ENCODE results near the gene CPE. TPM values are rescaled to one million over a fixed set of nuclear protein-coding genes. Genes with fewer than 3 reads are reported as not detected.

CPE gene
- total and polyA plus RNA-seq, 8 donors: 22.9 to 547 (median 104) TPM

DNA sequence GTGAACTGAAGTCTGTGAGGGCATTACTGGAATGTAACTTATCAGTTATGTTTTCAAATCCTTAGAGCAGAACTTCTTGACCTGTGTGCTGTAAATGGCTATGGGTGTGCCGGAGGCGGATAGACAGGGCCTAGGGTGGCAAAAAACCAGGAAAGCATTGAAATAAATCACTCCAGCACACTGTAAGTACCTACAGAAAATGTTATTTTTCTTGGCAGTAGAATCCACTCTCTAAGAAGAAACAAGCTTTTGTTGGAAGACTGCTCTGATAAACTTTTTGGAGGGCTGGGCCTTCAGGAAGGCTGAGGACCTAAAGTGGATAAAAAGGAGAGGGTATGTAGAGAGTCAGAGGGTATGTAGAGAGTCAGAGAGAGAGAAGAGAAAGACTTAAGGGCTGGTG is 14.9 kb downstream of the CPE start:
- H3K36me3 ChIP-seq: no peaks in the 10 kb centered on the region
- TF ChIP-seq, protein P1, sequence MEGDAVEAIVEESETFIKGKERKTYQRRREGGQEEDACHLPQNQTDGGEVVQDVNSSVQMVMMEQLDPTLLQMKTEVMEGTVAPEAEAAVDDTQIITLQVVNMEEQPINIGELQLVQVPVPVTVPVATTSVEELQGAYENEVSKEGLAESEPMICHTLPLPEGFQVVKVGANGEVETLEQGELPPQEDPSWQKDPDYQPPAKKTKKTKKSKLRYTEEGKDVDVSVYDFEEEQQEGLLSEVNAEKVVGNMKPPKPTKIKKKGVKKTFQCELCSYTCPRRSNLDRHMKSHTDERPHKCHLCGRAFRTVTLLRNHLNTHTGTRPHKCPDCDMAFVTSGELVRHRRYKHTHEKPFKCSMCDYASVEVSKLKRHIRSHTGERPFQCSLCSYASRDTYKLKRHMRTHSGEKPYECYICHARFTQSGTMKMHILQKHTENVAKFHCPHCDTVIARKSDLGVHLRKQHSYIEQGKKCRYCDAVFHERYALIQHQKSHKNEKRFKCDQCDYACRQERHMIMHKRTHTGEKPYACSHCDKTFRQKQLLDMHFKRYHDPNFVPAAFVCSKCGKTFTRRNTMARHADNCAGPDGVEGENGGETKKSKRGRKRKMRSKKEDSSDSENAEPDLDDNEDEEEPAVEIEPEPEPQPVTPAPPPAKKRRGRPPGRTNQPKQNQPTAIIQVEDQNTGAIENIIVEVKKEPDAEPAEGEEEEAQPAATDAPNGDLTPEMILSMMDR (IDR thresholded peaks at IDR 0.05): no peak
- no peaks in the 10 kb centered on the region for H3K27me3 ChIP-seq
- no peak for DNase-seq
- H3K9me3 ChIP-seq: no peaks in the 10 kb centered on the region
- no peaks in the 10 kb centered on the region for H3K4me1 ChIP-seq
- WGBS, 2 donors: 77 to 96% methylated on average over 2 of the region's 2 CpGs
- FAIRE-seq: no peak
- no peak overlapping the region for H3K27ac ChIP-seq
- no peak for ATAC-seq
- H3K4me3 ChIP-seq: no peak overlapping the region
- intact Hi-C loops (cut with DNase I): no loop called here

DNA sequence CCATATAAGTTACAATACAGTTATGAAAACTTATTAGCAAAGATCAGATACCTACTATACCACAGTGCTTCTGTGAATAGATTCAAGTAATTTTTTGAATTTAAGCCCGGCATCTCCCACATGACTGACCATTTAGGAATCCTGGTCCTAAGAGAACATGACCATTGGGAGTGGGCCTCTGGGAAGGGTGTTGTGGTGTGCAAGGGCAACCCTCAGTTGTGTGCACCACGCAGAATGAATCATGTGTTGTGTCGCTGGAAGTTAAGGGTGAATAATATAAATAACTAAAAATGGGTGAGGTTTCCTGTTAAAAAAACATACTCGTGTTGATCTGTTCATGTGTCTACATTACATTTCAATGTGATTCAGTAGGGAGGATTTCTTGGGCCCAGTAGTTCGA is 15.5 kb downstream of the CPE start:
- Histone ChIP-seq H3K4me3 (no peak overlapping the region), H3K36me3 (no peaks in the 10 kb centered on the region), H3K4me1 (no peaks in the 10 kb centered on the region), H3K9me3 (no peaks in the 10 kb centered on the region), H3K27me3 (no peaks in the 10 kb centered on the region), H3K27ac (no peak overlapping the region)
- DNase-seq: no peak
- FAIRE-seq: no peak
- no peak for ATAC-seq
- WGBS, 2 donors: 86 to 88% methylated on average over 5 of the region's 5 CpGs
- intact Hi-C loops (cut with DNase I): no loop called here
- TF ChIP-seq, protein P1 (IDR thresholded peaks at IDR 0.05): no peak

DNA sequence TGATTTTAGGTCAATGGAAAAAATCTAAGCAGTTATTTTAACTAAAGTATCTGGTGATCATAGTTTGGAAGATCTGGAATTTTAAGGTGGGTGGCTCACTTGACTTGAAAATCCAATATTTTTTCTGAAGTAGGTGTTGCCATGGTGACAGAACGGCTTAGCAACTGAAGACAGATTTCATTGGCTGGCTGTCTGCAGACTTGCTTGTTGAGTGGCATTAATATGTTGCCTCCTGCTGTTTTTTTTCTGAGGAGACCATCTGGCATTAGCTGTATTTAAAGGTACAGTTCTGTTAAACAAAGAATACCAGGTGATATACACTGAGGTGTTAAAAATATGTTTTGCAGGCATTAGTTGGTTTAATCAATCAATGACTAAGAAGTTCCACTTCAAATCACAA is 19.8 kb downstream of the CPE start:
- Histone ChIP-seq H3K27me3 (no peaks in the 10 kb centered on the region), H3K36me3 (no peaks in the 10 kb centered on the region), H3K4me1 (no peaks in the 10 kb centered on the region), H3K4me3 (no peak overlapping the region), H3K27ac (no peak overlapping the region), H3K9me3 (no peaks in the 10 kb centered on the region)
- ATAC-seq (peak in 3 of 4 donors; percentile 32 to 83 (median 70)), FAIRE-seq (no peak), DNase-seq (peak in 1 of 6 donors; percentile 18)
- WGBS, 2 donors: 7 to 8% methylated on average over 1 of the region's 1 CpG
- TF ChIP-seq, protein P1 (IDR thresholded peaks at IDR 0.05): no peak
- intact Hi-C loops (cut with DNase I): no loop called here

DNA sequence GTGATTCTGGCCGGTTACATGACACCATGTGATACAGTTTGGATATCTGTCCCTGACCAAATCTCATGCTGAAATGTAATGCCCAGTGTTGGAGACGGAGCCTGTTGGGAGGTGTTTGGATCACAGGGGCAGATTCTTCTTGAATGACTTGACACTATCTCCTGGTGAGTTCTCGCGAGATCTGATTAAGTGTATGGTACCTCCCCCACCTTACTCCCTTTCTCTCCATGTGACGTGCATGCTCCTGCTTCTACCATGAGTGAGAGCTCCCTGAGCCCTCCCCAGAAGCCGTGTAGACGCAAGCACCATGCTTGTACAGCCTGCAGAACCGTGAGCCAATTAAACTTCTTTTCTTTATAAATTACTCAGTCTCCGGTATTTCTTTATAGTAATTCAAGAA is 23.6 kb downstream of the CPE start:
- H3K9me3 ChIP-seq: no peaks in the 10 kb centered on the region
- H3K27me3 ChIP-seq: no peaks in the 10 kb centered on the region
- no peak overlapping the region for H3K27ac ChIP-seq
- DNase-seq: no peak
- no peak overlapping the region for H3K4me3 ChIP-seq
- intact Hi-C loops (cut with DNase I): no loop called here
- FAIRE-seq: no peak
- H3K36me3 ChIP-seq: no peaks in the 10 kb centered on the region
- no peak for ATAC-seq
- no peaks in the 10 kb centered on the region for H3K4me1 ChIP-seq
- 86 to 92% methylated on average over 9 of the region's 9 CpGs for WGBS, 2 donors
- TF ChIP-seq, protein P1 (IDR thresholded peaks at IDR 0.05): no peak

DNA sequence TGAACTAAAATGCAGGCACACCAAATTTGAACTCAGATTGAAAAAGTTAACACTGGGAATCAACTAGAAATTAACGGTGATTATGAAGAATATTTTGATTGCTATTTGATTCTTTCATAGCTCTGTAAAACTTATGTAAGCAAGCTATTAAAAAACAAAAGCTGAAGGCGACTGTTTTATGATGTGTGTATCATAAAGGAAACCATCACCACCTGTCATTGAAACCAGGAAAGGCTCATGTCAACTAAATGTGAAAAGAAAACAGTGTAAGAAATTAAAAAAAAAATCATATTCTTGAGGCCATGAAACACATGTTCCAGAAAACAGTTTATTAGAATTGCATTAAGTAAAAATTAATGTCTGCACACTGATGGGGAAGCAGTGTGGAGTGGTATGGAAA is 24.2 kb downstream of the CPE start:
- no peak for ATAC-seq
- H3K4me1 ChIP-seq: no peaks in the 10 kb centered on the region
- WGBS, 2 donors: 75 to 91% methylated on average over 2 of the region's 2 CpGs
- no peak for FAIRE-seq
- intact Hi-C loops (cut with DNase I): no loop called here
- TF ChIP-seq, protein P1 (IDR thresholded peaks at IDR 0.05): no peak
- no peaks in the 10 kb centered on the region for H3K36me3 ChIP-seq
- H3K27ac ChIP-seq: no peak overlapping the region
- DNase-seq: no peak
- no peaks in the 10 kb centered on the region for H3K9me3 ChIP-seq
- no peaks in the 10 kb centered on the region for H3K27me3 ChIP-seq
- H3K4me3 ChIP-seq: no peak overlapping the region

Measured in pancreas (tissue), 10 donors.